Stimulated activated naive CD8-positive, alpha-beta T cell treated with anti-CD3 and anti-CD28 coated beads, Interleukin-15, Interleukin-2, amounts not matched to agents 100 U/mL and 50 U/mL, for 24 hours (primary cell): ENCODE data around the gene KDM4E.
"Not testable (repeated sequence)": the region's sequence is repeated elsewhere in the genome, so short reads cannot be mapped to it uniquely, and the experiment has no call there.

Source experiments
- ATAC-seq: fragments of 150-1000 bp; cut with Tn5 transposase; one replicate; pipeline ENCODE4 v1.10.0; 2021
- DNase-seq: peaks from one replicate; pipeline ENCODE4 v3.0.0; 2021

Gene KDM4E

GRCh38 chr11:95024958-95025357 is at the start of gene KDM4E:
Gene KDM4E (plus strand): TSS chr11:95025258. CDS start chr11:95025558, 300 bp downstream.
- ATAC-seq (no peak), DNase-seq (no peak)

GRCh38 chr11:94975599-94975998 is 49.5 kb upstream of the KDM4E start:
- no peak for DNase-seq
- no peak for ATAC-seq

- DNase-seq (no peak), ATAC-seq (no peak)
Measured at GRCh38 chr11:94987378-94987777, 37.7 kb upstream of the KDM4E start.

GRCh38 chr11:94988748-94989147 is 36.3 kb upstream of the KDM4E start:
- DNase-seq (no peak), ATAC-seq (no peak)

GRCh38 chr11:94993400-94993943 is 31.6 kb upstream of the KDM4E start:
- ATAC-seq: no peak
- DNase-seq: no peak

- ATAC-seq: no peak
Measured at GRCh38 chr11:94997437-94997836, 27.6 kb upstream of the KDM4E start.

GRCh38 chr11:94998285-94998684 is 26.8 kb upstream of the KDM4E start:
- ATAC-seq: no peak
- no peak for DNase-seq

More at GRCh38 chr11:94997437-94997836, 27.6 kb upstream of the KDM4E start:
- no peak for DNase-seq

GRCh38 chr11:95003716-95004115 is 21.3 kb upstream of the KDM4E start:
- DNase-seq: no peak
- no peak for ATAC-seq

GRCh38 chr11:95005642-95006041 is 19.4 kb upstream of the KDM4E start:
- DNase-seq (no peak), ATAC-seq (no peak)

- ATAC-seq: no peak
- DNase-seq: no peak
Measured at GRCh38 chr11:95011376-95011775, 13.7 kb upstream of the KDM4E start.

- ATAC-seq: no peak
- no peak for DNase-seq
Measured at GRCh38 chr11:95014184-95014821, 10.8 kb upstream of the KDM4E start.

- ATAC-seq (no peak), DNase-seq (no peak)
Measured at GRCh38 chr11:95016139-95016538, 8.9 kb upstream of the KDM4E start.

GRCh38 chr11:95021468-95021867 is 3.6 kb upstream of the KDM4E start:
- ATAC-seq, DNase-seq: not testable (repeated sequence)

GRCh38 chr11:95025594-95025993 is 536 bp downstream of the KDM4E start:
- DNase-seq, ATAC-seq: not testable (repeated sequence)

- ATAC-seq (no peak), DNase-seq (no peak)
Measured at GRCh38 chr11:95028357-95028756, 3.3 kb downstream of the KDM4E start.

GRCh38 chr11:95033051-95033450 is 8.0 kb downstream of the KDM4E start:
- ATAC-seq: no peak
- no peak for DNase-seq

GRCh38 chr11:95035316-95035715 is 10.3 kb downstream of the KDM4E start:
- DNase-seq (no peak), ATAC-seq (no peak)

- ATAC-seq: peak; percentile 23
- DNase-seq: not testable (repeated sequence)
Measured at GRCh38 chr11:95037356-95038035, 12.4 kb downstream of the KDM4E start.

- no peak for ATAC-seq
- no peak for DNase-seq
Measured at GRCh38 chr11:95042239-95042638, 17.2 kb downstream of the KDM4E start.

GRCh38 chr11:95042906-95043305 is 17.8 kb downstream of the KDM4E start:
- ATAC-seq: no peak
- DNase-seq: no peak

- DNase-seq (no peak), ATAC-seq (no peak)
Measured at GRCh38 chr11:95044010-95044409, 19.0 kb downstream of the KDM4E start.

GRCh38 chr11:95045812-95046211 is 20.8 kb downstream of the KDM4E start:
- ATAC-seq (no peak), DNase-seq (no peak)

GRCh38 chr11:95049122-95049521 is 24.1 kb downstream of the KDM4E start, which contains the start of gene KDM4F:
Gene KDM4F (plus strand): TSS chr11:95049422.
- ATAC-seq, DNase-seq: not testable (repeated sequence)
